ENCODE measurements around the gene XRRA1. TPM values are rescaled to one million over a fixed set of nuclear protein-coding genes. Genes with fewer than 3 reads are reported as not detected.

Gene XRRA1
- total RNA-seq, 1 experiment from 2014 or later, result 17.3 TPM

GRCh38 chr11:74936087-74936486 lies 12.8 kb downstream of the XRRA1 start:
- Histone ChIP-seq H3K4me1 (ENCODE audit: control insufficient read depth in 1 of 2, insufficient read depth in 2 of 2, low read length in 2 of 2) (no peaks in the 10 kb centered on the region), H3K27ac (ENCODE audit: low read depth, low read length) (no peak overlapping the region), H2AFZ (ENCODE audit: low read depth, low read length, poor library complexity, severe bottlenecking) (no peak overlapping the region), H3K9ac (ENCODE audit: low read length) (no peak overlapping the region), H3K27me3 (ENCODE audit: insufficient read depth, low read length) (no peaks in the 10 kb centered on the region), H3K9me3 (ENCODE audit: control insufficient read depth in 1 of 2, insufficient read depth in 1 of 2, low read depth in 1 of 2, low read length in 2 of 2) (no peaks in the 10 kb centered on the region), H3K9me2 (ENCODE audit: insufficient read depth) (no peaks in the 10 kb centered on the region), H3K36me3 (ENCODE audit: control insufficient read depth in 1 of 2, insufficient read depth in 2 of 2, low read length in 2 of 2) (peaks cover 11 to 16% of the 10 kb centered on the region in 2 experiments; a peak in 2 of 4 replicates), H3K4me3 (replicated peaks in 1 of 2; ENCODE audit: low read depth in 1 of 2, low read length in 2 of 2) (no peak overlapping the region), H3K4me2 (ENCODE audit: low read length) (no peak overlapping the region), H4K20me1 (ENCODE audit: insufficient read depth) (no peaks in the 10 kb centered on the region), H3K79me2 (ENCODE audit: insufficient read depth, low read length) (no peaks in the 10 kb centered on the region)
- POLR2A ChIA-PET, result no interaction called here
- no peak for DNase-seq (ENCODE audit: low read depth, low spot score)
- ATAC-seq, result no peak
- CTCF ChIA-PET, result interaction anchor here (1.4 kb wide), 1 partner anchor 313 kb away, joined by 3 read pairs; no protein-coding TSS in a partner anchor
- intact Hi-C loops (cut with micrococcal nuclease), result no loop called here
- BruUV-seq (replicated peaks), result no TSS peak
- TF ChIP-seq ATF3 (IDR thresholded peaks at IDR 0.05) (no peak), SIN3A (IDR thresholded peaks at IDR 0.05; ENCODE audit: low read depth) (no peak), CBX3 (IDR thresholded peaks at IDR 0.05; ENCODE audit: low read depth) (no peak), ZNF274 (IDR thresholded peaks at IDR 0.05; ENCODE audit: low read depth, low read length) (no peak)
- RAD21 ChIA-PET (ENCODE audit: low non-redundant PET in 1 of 2, low total read pairs in 2 of 2, uncharacterized antibody in 2 of 2, unreplicated experiment in 2 of 2), result no interaction called here

- Histone ChIP-seq H3K4me3 (replicated peaks in 1 of 2; ENCODE audit: low read depth in 1 of 2, low read length in 2 of 2) (no peak overlapping the region), H4K20me1 (ENCODE audit: insufficient read depth) (peaks cover under 1% of the 10 kb centered on the region; the same call in 1 of the 2 replicates), H3K79me2 (ENCODE audit: insufficient read depth, low read length) (no peaks in the 10 kb centered on the region), H3K27me3 (ENCODE audit: insufficient read depth, low read length) (no peaks in the 10 kb centered on the region), H3K9ac (ENCODE audit: low read length) (no peak overlapping the region), H2AFZ (ENCODE audit: low read depth, low read length, poor library complexity, severe bottlenecking) (no peak overlapping the region), H3K27ac (ENCODE audit: low read depth, low read length) (no peak overlapping the region), H3K4me2 (ENCODE audit: low read length) (no peak overlapping the region), H3K9me2 (ENCODE audit: insufficient read depth) (no peaks in the 10 kb centered on the region), H3K4me1 (ENCODE audit: control insufficient read depth in 1 of 2, insufficient read depth in 2 of 2, low read length in 2 of 2) (no peaks in the 10 kb centered on the region), H3K9me3 (ENCODE audit: control insufficient read depth in 1 of 2, insufficient read depth in 1 of 2, low read depth in 1 of 2, low read length in 2 of 2) (no peaks in the 10 kb centered on the region), H3K36me3 (ENCODE audit: control insufficient read depth in 1 of 2, insufficient read depth in 2 of 2, low read length in 2 of 2) (peaks cover 11 to 16% of the 10 kb centered on the region in 2 experiments; a peak in 2 of 4 replicates)
- TF ChIP-seq CEBPB (IDR thresholded peaks at IDR 0.05; ENCODE audit: low read depth) (no peak), TCF7L2 (IDR thresholded peaks at IDR 0.05; ENCODE audit: borderline replicate concordance, extremely low read depth, insufficient read depth, insufficient read length) (no peak), REST (IDR thresholded peaks at IDR 0.05; ENCODE audit: low read depth) (no peak), FOSL1 (IDR thresholded peaks at IDR 0.05; ENCODE audit: low read depth) (no peak), SRF (IDR thresholded peaks at IDR 0.05; ENCODE audit: low read depth) (no peak), POLR2A (IDR thresholded peaks at IDR 0.05; ENCODE audit: borderline replicate concordance, extremely low read depth, insufficient read depth, insufficient read length) (no peak), SP1 (IDR thresholded peaks at IDR 0.05; ENCODE audit: low read depth) (no peak), SIN3A (IDR thresholded peaks at IDR 0.05; ENCODE audit: low read depth) (no peak), RAD21 (IDR thresholded peaks at IDR 0.05; ENCODE audit: low read depth) (no peak), YY1 (IDR thresholded peaks at IDR 0.05; ENCODE audit: extremely low read depth, insufficient replicate concordance, low read depth, low read length) (no peak), ELF1 (IDR thresholded peaks at IDR 0.05; ENCODE audit: borderline replicate concordance, low read depth) (no peak), ZBTB33 (IDR thresholded peaks at IDR 0.05; ENCODE audit: extremely low read depth, insufficient replicate concordance, low read length) (no peak), ZNF274 (IDR thresholded peaks at IDR 0.05; ENCODE audit: low read depth, low read length) (no peak), POLR2AphosphoS5 (IDR thresholded peaks at IDR 0.05; ENCODE audit: low read depth, low read length) (no peak)
- ATAC-seq (no peak), DNase-seq (ENCODE audit: low read depth, low spot score) (no peak)
- intact Hi-C loops (cut with micrococcal nuclease), result no loop called here
- no TSS peak for BruUV-seq (replicated peaks)
- ChIA-PET CTCF (interaction anchor here (1.4 kb wide), 1 partner anchor 313 kb away, joined by 3 read pairs; no protein-coding TSS in a partner anchor), POLR2A (no interaction called here), RAD21 (ENCODE audit: low non-redundant PET in 1 of 2, low total read pairs in 2 of 2, uncharacterized antibody in 2 of 2, unreplicated experiment in 2 of 2) (no interaction called here)
Observed at GRCh38 chr11:74935285-74935684, 13.6 kb downstream of the XRRA1 start.
